ENCODE measurements around the gene HK2. TPM values are rescaled to one million over a fixed set of nuclear protein-coding genes. Genes with fewer than 3 reads are reported as not detected.

Gene HK2
- total and polyA plus RNA-seq, 2 of the 4 experiments (the other 2 are of a cell fraction) = 17.4 to 20.9 TPM

DNA sequence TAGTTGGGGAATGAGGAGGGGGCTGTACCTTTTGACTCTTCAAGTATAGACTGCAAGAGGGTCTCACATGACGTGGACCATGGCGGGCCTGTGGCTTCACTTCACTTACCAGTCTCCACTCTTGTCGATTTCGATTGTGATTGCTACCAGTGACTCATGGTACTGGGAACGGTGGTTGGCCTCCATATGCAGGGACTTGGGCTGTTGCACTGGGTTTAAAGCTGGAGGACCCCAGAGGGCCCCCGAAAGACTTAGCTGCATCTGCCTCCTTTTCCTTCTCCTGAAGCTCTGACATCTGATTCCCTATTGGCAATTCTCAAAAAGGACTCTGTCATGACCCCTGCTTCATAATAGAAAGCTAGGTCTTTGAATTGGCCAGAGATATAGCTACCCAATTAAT lies 43.4 kb downstream of the HK2 start:
- Histone ChIP-seq H3K14ac (replicated peaks; ENCODE audit: low read depth, low read length) (no peak overlapping the region), H2BK20ac (ENCODE audit: low read depth, low read length) (no peak overlapping the region), H3K23ac (ENCODE audit: low read depth, low read length) (no peak overlapping the region), H3K27ac (ENCODE audit: insufficient read depth, low read length) (no peak overlapping the region), H3K4me1 (ENCODE audit: control insufficient read depth, insufficient read depth, low read length) (peaks cover 13% of the 10 kb centered on the region), H4K91ac (ENCODE audit: insufficient read depth, low read depth, low read length) (no peak overlapping the region), H3K4ac (ENCODE audit: low read depth, low read length) (no peak overlapping the region), H3K36me3 (ENCODE audit: control insufficient read depth, insufficient read depth, low read length) (peaks cover 73% of the 10 kb centered on the region), H4K8ac (ENCODE audit: low read depth in 2 of 2, low read length in 2 of 2) (no peak overlapping the region), H2AFZ (replicated peaks; ENCODE audit: low read length, poor library complexity) (no peak overlapping the region), H4K20me1 (ENCODE audit: insufficient read depth, low read length) (peaks cover 4% of the 10 kb centered on the region; the same call in 1 of the 2 replicates), H2AK5ac (ENCODE audit: low read depth, low read length) (no peak overlapping the region), H3K79me1 (ENCODE audit: low read depth in 1 of 2, low read length in 2 of 2) (peaks cover 20 to 27% of the 10 kb centered on the region in 2 experiments; a peak in 2 of 4 replicates), H3K9me1 (ENCODE audit: insufficient read depth, low read length) (peaks cover 8% of the 10 kb centered on the region), H2BK15ac (ENCODE audit: low read depth, low read length) (no peak overlapping the region), H3K56ac (ENCODE audit: extremely low read depth, insufficient read depth, low read length) (no peak overlapping the region), H2BK5ac (ENCODE audit: low read depth, low read length, poor library complexity, severe bottlenecking) (no peak overlapping the region), H4K5ac (ENCODE audit: low read depth, low read length) (no peak overlapping the region), H3K27me3 (ENCODE audit: control insufficient read depth, insufficient read depth, low read length) (no peaks in the 10 kb centered on the region), H3K4me2 (ENCODE audit: low read depth, low read length) (no peak overlapping the region), H3K9me3 (ENCODE audit: control insufficient read depth, insufficient read depth, low read length) (no peaks in the 10 kb centered on the region), H3K4me3 (ENCODE audit: insufficient read depth, low read depth, low read length) (no peak overlapping the region), H3K9ac (ENCODE audit: low read depth, low read length) (no peak overlapping the region), H2AK9ac (replicated peaks; ENCODE audit: low read depth, low read length, poor library complexity) (no peak overlapping the region), H3K18ac (ENCODE audit: low read depth, low read length) (no peak overlapping the region), H2BK120ac (ENCODE audit: low read depth, low read length) (no peak overlapping the region)
- no CpG with 5 or more reads among the region's 6 CpGs for WGBS, 2 experiments (ENCODE audit: extremely low coverage in 2 of 2, insufficient read length in 1 of 2)
- DNase-seq = no peak
- TF ChIP-seq RAD21 (IDR thresholded peaks at IDR 0.05; ENCODE audit: low read length) (no peak), MAFK (IDR thresholded peaks at IDR 0.05; ENCODE audit: low read depth, low read length) (no peak), MXI1 (IDR thresholded peaks at IDR 0.05; ENCODE audit: borderline replicate concordance, low read depth, low read length) (no peak), CEBPB (IDR thresholded peaks at IDR 0.05; ENCODE audit: low read depth, low read length) (no peak), USF2 (IDR thresholded peaks at IDR 0.05; ENCODE audit: low read depth, low read length) (no peak), NFE2L2 (IDR thresholded peaks at IDR 0.05; ENCODE audit: low read depth, low read length) (no peak), CHD1 (IDR thresholded peaks at IDR 0.05; ENCODE audit: low read depth, low read length) (no peak), POLR2A (IDR thresholded peaks at IDR 0.05; ENCODE audit: low read depth, low read length) (no peak), ELK1 (IDR thresholded peaks at IDR 0.05; ENCODE audit: borderline replicate concordance, low read depth, low read length) (no peak), MAZ (IDR thresholded peaks at IDR 0.05; ENCODE audit: borderline replicate concordance, low read depth, low read length) (no peak), RFX5 (IDR thresholded peaks at IDR 0.05; ENCODE audit: low read depth, low read length) (no peak), RCOR1 (IDR thresholded peaks at IDR 0.05; ENCODE audit: insufficient replicate concordance, low read length) (no peak), FOS (IDR thresholded peaks at IDR 0.05; ENCODE audit: low read depth, low read length) (no peak), SMC3 (IDR thresholded peaks at IDR 0.05; ENCODE audit: low read depth, low read length) (no peak), BHLHE40 (IDR thresholded peaks at IDR 0.05; ENCODE audit: low read depth, low read length) (no peak)
- TF ChIP-seq, protein P1, sequence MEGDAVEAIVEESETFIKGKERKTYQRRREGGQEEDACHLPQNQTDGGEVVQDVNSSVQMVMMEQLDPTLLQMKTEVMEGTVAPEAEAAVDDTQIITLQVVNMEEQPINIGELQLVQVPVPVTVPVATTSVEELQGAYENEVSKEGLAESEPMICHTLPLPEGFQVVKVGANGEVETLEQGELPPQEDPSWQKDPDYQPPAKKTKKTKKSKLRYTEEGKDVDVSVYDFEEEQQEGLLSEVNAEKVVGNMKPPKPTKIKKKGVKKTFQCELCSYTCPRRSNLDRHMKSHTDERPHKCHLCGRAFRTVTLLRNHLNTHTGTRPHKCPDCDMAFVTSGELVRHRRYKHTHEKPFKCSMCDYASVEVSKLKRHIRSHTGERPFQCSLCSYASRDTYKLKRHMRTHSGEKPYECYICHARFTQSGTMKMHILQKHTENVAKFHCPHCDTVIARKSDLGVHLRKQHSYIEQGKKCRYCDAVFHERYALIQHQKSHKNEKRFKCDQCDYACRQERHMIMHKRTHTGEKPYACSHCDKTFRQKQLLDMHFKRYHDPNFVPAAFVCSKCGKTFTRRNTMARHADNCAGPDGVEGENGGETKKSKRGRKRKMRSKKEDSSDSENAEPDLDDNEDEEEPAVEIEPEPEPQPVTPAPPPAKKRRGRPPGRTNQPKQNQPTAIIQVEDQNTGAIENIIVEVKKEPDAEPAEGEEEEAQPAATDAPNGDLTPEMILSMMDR (conservative IDR thresholded peaks at IDR 0.05; ENCODE audit: low read depth, low read length) = no peak
- in situ Hi-C loops (cut with MboI; ENCODE audit: low sequenced_read_pairs) (loop anchor here (5.0 kb wide), 1 partner anchor 175 kb away; no protein-coding TSS in a partner anchor), intact Hi-C loops (cut with micrococcal nuclease) (loop anchor here (2.0 kb wide), 1 partner anchor 291 kb away; no protein-coding TSS in a partner anchor), dilution Hi-C loops (cut with HindIII; ENCODE audit: low sequenced_read_pairs, unreplicated experiment) (no loop called here)
- no TSS peak for BruUV-seq (replicated peaks)
- no peak for ATAC-seq (ENCODE audit: low read depth)
- ChIA-PET POLR2A (ENCODE audit: unreplicated experiment) (no interaction called here), CTCF (interaction anchor here (0.6 to 1.6 kb wide), 2 partner anchors 161 to 193 kb away, joined by 4 to 5 read pairs; no protein-coding TSS in a partner anchor)

Data from IMR-90 (cell line).